Heart left ventricle (tissue), 13 donors: Measurements from ENCODE around the gene TTLL13.

Experiments used
- POLR2A ChIP-seq, 2 donors: fragments of 450-650 bp; IDR thresholded peaks; one replicate each; pipeline ENCODE4 v1.6.1; 2017; ENCODE audit warnings: antibody characterized with exemption in 2 of 2, mild to moderate bottlenecking in 2 of 2, moderate library complexity in 2 of 2
- TF ChIP-seq, protein P1 (sequence below), 12 donors: fragments of 200-600 bp; sonication (generic) in 4 of 12; IDR thresholded peaks; one replicate each; pipeline versions ENCODE4 v1.5.0 to v1.8.0; 2018 to 2022; ENCODE audit warnings: antibody characterized with exemption in 12 of 12, mild to moderate bottlenecking in 5 of 12
- donor health status: ischemic (EF 13 %, LVEDD 7.1; RV severe dilation, severe dysfunction).
- donor health status: DM: no; HTN: yes; CAD: no.
- donor health status: DM: no; HTN: no; CAD: no.
- donor health status: ischemic (EF 25% LVEDD 6.9; RV normal size, moderate dysfunction).
- donor health status: ischemic (EF 25% LVEDD 5.7; RV mildly dilated, moderate dysfunction).
- donor health status: ischemic (EF 35%, LVEDD 5.7; RV mildly dilated, moderate dysfunction).
- donor health status: nonischemic (EF 11% LVEDD 7.7; RV severe dilation, severe dysfunction).
- donor health status: DM: yes; HTN: yes; CAD: no.
- donor health status: PGD.
- donor health status: ischemic (EF 29% LVEDD 5.4; RV normal size, mild dysfunction).
- donor health status: nonischemic (EF 23%, LVEDD 6.1; RV moderate dilation, normal function).

DNA sequence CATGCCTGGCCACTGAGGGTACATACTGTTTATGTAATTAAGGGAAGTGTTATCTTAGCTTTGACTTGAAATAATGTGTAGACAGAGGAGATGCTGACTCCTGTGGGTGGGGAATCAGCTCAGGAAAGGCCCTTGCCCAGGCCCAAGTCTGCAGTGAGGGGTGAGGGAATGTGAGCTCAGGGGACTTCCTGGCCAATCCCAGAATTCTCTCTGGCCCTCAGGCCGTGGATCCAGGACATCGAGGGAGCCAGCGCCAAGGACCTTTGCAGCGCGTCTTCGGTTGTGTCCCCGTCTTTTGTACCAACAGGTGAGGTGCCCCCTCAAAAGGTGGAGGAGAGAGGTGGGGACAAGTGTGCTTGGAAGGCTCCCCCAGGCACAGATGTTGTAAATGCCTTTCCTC, 22.0 kb upstream of the TTLL13 start:
- TF ChIP-seq, protein P1, sequence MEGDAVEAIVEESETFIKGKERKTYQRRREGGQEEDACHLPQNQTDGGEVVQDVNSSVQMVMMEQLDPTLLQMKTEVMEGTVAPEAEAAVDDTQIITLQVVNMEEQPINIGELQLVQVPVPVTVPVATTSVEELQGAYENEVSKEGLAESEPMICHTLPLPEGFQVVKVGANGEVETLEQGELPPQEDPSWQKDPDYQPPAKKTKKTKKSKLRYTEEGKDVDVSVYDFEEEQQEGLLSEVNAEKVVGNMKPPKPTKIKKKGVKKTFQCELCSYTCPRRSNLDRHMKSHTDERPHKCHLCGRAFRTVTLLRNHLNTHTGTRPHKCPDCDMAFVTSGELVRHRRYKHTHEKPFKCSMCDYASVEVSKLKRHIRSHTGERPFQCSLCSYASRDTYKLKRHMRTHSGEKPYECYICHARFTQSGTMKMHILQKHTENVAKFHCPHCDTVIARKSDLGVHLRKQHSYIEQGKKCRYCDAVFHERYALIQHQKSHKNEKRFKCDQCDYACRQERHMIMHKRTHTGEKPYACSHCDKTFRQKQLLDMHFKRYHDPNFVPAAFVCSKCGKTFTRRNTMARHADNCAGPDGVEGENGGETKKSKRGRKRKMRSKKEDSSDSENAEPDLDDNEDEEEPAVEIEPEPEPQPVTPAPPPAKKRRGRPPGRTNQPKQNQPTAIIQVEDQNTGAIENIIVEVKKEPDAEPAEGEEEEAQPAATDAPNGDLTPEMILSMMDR (IDR thresholded peaks at IDR 0.05): no peak
- no peak for TF ChIP-seq POLR2A (IDR thresholded peaks at IDR 0.05)
